GM19240 (cell line): ENCODE measurements around the gene DNAH11.
"Not testable (repeated sequence)": the region's sequence is repeated elsewhere in the genome, so short reads cannot be mapped to it uniquely, and the experiment has no call there.

Experiments
- DNase-seq: peaks from one replicate; pipeline ENCODE4 v3.0.0; 2011; ENCODE audit warnings: low spot score; ENCODE audit not compliant: insufficient read length

Gene DNAH11

GRCh38 chr7:21542891-21543527 lies at the start of gene DNAH11:
Gene DNAH11 (plus strand): TSS chr7:21543039. CDS start chr7:21543246, 207 bp downstream.
- DNase-seq = peak; percentile 3

GRCh38 chr7:21495731-21496130 lies 47.1 kb upstream of the DNAH11 start:
- DNase-seq = no peak

GRCh38 chr7:21497072-21497471 lies 45.8 kb upstream of the DNAH11 start:
- DNase-seq = no peak

- DNase-seq = no peak
These were observed 42.6 kb upstream of the DNAH11 start for GRCh38 chr7:21500117-21500832.

- DNase-seq = no peak
These were observed 38.8 kb upstream of the DNAH11 start for GRCh38 chr7:21504021-21504420.

GRCh38 chr7:21507627-21508343 lies 35.1 kb upstream of the DNAH11 start:
- DNase-seq = no peak

- no peak for DNase-seq
These were observed 34.3 kb upstream of the DNAH11 start for GRCh38 chr7:21508538-21508937.

GRCh38 chr7:21514062-21514461 lies 28.8 kb upstream of the DNAH11 start:
- no peak for DNase-seq

GRCh38 chr7:21524680-21525079 lies 18.2 kb upstream of the DNAH11 start:
- DNase-seq = no peak

- DNase-seq = no peak
These were observed 16.8 kb upstream of the DNAH11 start for GRCh38 chr7:21526007-21526406.

GRCh38 chr7:21526448-21526847 lies 16.4 kb upstream of the DNAH11 start:
- DNase-seq = no peak

GRCh38 chr7:21532485-21532884 lies 10.4 kb upstream of the DNAH11 start:
- DNase-seq = not testable (repeated sequence)

GRCh38 chr7:21533646-21534045 lies 9.2 kb upstream of the DNAH11 start:
- not testable (repeated sequence) for DNase-seq

- DNase-seq = not testable (repeated sequence)
These were observed 6.3 kb upstream of the DNAH11 start for GRCh38 chr7:21536445-21537118.

- no peak for DNase-seq
These were observed 3.8 kb upstream of the DNAH11 start for GRCh38 chr7:21538936-21539495.

- no peak for DNase-seq
These were observed 876 bp downstream of the DNAH11 start for GRCh38 chr7:21543528-21544302.

GRCh38 chr7:21544303-21544656 lies 1.4 kb downstream of the DNAH11 start:
- no peak for DNase-seq

GRCh38 chr7:21544715-21545114 lies 1.9 kb downstream of the DNAH11 start:
- no peak for DNase-seq

GRCh38 chr7:21547501-21547900 lies 4.7 kb downstream of the DNAH11 start:
- DNase-seq = no peak

- DNase-seq = no peak
These were observed 5.7 kb downstream of the DNAH11 start for GRCh38 chr7:21548491-21548890.

- DNase-seq = no peak
These were observed 7.2 kb downstream of the DNAH11 start for GRCh38 chr7:21550076-21550475.
